GM18505 (cell line): ENCODE data around the gene ZNF768.
"Not testable (repeated sequence)": the region's sequence is repeated elsewhere in the genome, so short reads cannot be mapped to it uniquely, and the experiment has no call there.

Experiments used
- ATAC-seq: cut with Tn5 transposase; IDR thresholded peaks from one replicate; pipeline ENCODE4 v1.9.1; 2021; ENCODE audit not compliant: unreplicated experiment
- POLR2A ChIP-seq: IDR thresholded peaks from 4 replicates; pipeline ENCODE4 v1.6.1; 2011; ENCODE audit warnings: borderline replicate concordance; ENCODE audit not compliant: insufficient read depth, insufficient read length; ENCODE audit errors: extremely low read depth

ZNF768 gene

GRCh38 chr16:30494709-30495108 lies 31.7 kb downstream of the ZNF768 start:
- no peak for TF ChIP-seq POLR2A
- ATAC-seq: no peak

- TF ChIP-seq POLR2A: no peak
Observed at GRCh38 chr16:30493941-30494488, 32.4 kb downstream of the ZNF768 start.

GRCh38 chr16:30491744-30492308 lies 34.5 kb downstream of the ZNF768 start:
- no peak for TF ChIP-seq POLR2A
- no peak for ATAC-seq

More at GRCh38 chr16:30493941-30494488, 32.4 kb downstream of the ZNF768 start:
- no peak for ATAC-seq

- no peak for ATAC-seq
- TF ChIP-seq POLR2A: no peak
Observed at GRCh38 chr16:30491229-30491628, 35.1 kb downstream of the ZNF768 start.

GRCh38 chr16:30490210-30490609 lies 36.2 kb downstream of the ZNF768 start:
- no peak for ATAC-seq

GRCh38 chr16:30488764-30489605 lies 37.4 kb downstream of the ZNF768 start:
- ATAC-seq: no peak
- no peak for TF ChIP-seq POLR2A

More at GRCh38 chr16:30490210-30490609, 36.2 kb downstream of the ZNF768 start:
- no peak for TF ChIP-seq POLR2A

- no peak for ATAC-seq
- no peak for TF ChIP-seq POLR2A
Observed at GRCh38 chr16:30485818-30486436, 40.4 kb downstream of the ZNF768 start.

GRCh38 chr16:30484887-30485286 lies 41.5 kb downstream of the ZNF768 start:
- no peak for TF ChIP-seq POLR2A
- no peak for ATAC-seq

GRCh38 chr16:30482366-30482765 lies 44.0 kb downstream of the ZNF768 start:
- no peak for TF ChIP-seq POLR2A

GRCh38 chr16:30481381-30481780 lies 45.0 kb downstream of the ZNF768 start:
- no peak for TF ChIP-seq POLR2A

More at GRCh38 chr16:30482366-30482765, 44.0 kb downstream of the ZNF768 start:
- ATAC-seq: no peak

GRCh38 chr16:30478766-30479478 lies 47.4 kb downstream of the ZNF768 start:
- no peak for TF ChIP-seq POLR2A
- ATAC-seq: no peak

More at GRCh38 chr16:30481381-30481780, 45.0 kb downstream of the ZNF768 start:
- no peak for ATAC-seq

GRCh38 chr16:30477773-30478172 lies 48.6 kb downstream of the ZNF768 start:
- not testable (repeated sequence) for ATAC-seq

GRCh38 chr16:30476991-30477390 lies 49.4 kb downstream of the ZNF768 start:
- no peak for TF ChIP-seq POLR2A
- no peak for ATAC-seq
